ENCODE measurements around the gene DNAJC30.

The DNAJC30 gene

GRCh38 chr7:73646785-73647724 is 36.2 kb downstream of the DNAJC30 start:
- no peak for DNase-seq

GRCh38 chr7:73645643-73646174 is 37.5 kb downstream of the DNAJC30 start:
- no peak for DNase-seq

- no peak for DNase-seq
Observed at GRCh38 chr7:73644688-73645286, 38.5 kb downstream of the DNAJC30 start.

GRCh38 chr7:73642834-73643233 is 40.4 kb downstream of the DNAJC30 start:
- DNase-seq, result no peak

GRCh38 chr7:73638911-73639310 is 44.3 kb downstream of the DNAJC30 start:
- DNase-seq, result no peak

- DNase-seq, result no peak
Observed at GRCh38 chr7:73635428-73636200, 47.6 kb downstream of the DNAJC30 start.

GRCh38 chr7:73633844-73634243 is 49.4 kb downstream of the DNAJC30 start:
- no peak for DNase-seq

- DNase-seq, result no peak
Observed at GRCh38 chr7:73633323-73633722, 49.9 kb downstream of the DNAJC30 start.

GRCh38 chr7:73631558-73631957 is 51.7 kb downstream of the DNAJC30 start:
- DNase-seq, result no peak
